ENCODE data around the gene HDAC4.

The HDAC4 gene

DNA sequence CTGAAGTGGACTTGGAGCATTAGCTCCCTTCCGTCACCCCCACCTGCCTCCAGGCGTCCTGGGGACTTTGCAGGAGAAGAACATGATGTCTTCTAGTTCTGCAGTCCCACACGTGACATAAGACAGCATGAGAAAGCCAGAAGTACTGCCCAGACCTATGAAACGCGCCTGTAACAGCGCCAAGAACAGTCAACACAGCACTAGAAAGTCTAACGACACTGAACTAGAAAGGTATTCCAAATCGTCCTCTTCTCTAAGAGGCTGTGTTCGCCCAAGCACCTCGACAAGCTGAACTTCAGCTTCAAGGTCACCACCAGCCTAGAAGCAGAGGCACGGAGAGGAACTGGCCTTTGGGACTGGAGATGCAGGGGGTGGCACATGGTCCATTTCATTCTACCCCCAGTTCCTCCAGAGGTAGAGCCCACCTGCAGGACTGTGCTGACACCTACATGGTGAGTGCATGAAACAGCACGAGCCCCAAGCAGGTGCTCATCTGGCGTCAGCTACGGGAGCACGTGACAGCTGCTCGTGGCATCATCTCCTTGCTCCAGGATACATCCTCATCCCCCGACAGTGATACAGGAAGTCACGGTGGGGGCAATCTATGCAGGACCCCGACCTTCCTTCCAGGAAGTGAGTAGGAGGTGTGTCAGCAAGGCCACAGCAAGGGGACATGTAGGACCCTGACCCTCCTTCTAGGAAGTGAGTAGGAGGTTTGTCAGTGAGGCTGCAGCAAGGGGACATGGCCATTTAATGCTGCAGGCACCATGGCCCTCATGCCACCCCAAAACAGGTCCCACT is 3.7 kb downstream of the HDAC4 start:
- no peak for DNase-seq

- DNase-seq = no peak
These were observed 5.3 kb downstream of the HDAC4 start for GRCh38 chr2:239395524-239395923.

- DNase-seq = no peak
These were observed 5.8 kb downstream of the HDAC4 start for GRCh38 chr2:239394978-239395377.

- DNase-seq = no peak
These were observed 6.4 kb downstream of the HDAC4 start for GRCh38 chr2:239394346-239394945.

DNA sequence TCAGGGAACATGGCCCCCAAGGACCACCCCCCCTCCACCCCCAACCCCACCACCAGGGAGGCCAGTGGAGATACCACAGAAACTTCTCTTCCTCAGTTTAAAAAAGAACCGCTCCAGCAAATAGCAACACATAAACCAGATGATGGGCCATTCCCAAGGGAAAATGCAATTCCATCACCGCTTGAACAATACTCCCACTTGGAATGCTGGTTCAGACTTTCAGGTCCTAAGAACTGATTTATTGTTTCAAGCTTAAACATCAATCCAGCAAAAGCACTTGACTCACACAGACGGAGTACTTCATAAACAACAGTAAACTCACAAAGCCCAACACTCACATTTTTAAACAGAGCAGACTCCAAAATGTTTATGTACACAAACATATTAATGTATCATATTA is 6.9 kb downstream of the HDAC4 start:
- DNase-seq = peak; percentile 62

- DNase-seq = no peak
These were observed 7.4 kb downstream of the HDAC4 start for GRCh38 chr2:239393388-239393940.

DNA sequence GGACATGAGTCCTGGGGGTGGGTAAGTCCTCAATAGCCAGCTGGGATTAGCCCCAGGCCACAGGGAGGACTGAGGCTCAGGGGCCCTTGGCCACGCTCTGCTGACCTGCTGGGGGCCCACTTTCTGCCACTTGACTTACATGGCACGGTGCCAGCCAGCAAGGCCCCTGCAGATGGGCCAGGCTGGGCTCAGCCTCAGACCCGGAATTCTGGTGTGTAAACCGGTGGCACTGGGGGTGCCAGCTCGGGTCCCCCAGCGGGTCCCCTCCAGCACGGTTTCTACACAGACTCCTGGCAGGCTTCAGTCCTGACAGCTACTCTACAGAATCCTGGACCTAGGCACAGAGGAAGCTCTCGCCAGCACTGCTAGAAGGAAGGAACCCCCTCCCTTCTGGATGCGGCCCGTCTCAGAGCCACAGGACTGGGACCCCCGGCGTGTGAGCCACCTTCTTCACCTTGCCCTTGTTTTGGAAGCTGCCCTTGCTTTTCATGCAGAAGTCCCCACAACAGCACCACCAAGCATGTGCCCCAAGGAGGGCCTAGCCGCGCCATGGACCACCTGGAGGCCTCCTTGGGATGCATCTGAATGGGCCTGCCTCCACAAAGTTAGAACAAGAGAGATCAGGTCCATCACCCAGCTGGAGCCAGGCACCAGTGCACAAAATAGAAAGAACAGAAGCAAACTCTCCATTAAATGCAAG is 8.0 kb downstream of the HDAC4 start:
- DNase-seq = no peak

DNA sequence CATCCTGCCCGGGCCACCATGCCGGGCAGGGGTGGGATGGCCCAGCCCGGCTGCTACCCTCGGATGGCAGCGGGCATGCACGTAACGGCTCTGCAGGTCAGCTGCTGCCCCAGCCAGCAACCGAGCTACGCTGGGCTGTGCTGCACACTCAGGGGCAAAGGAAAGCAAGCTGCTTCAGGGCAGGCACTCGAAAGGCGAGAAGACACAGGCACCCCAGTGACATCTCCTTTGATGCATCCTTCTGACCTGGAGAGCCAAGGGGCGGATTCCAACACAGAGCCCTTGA is 8.8 kb downstream of the HDAC4 start:
- DNase-seq = no peak

GRCh38 chr2:239391286-239392071 is 9.3 kb downstream of the HDAC4 start:
- DNase-seq = no peak

DNA sequence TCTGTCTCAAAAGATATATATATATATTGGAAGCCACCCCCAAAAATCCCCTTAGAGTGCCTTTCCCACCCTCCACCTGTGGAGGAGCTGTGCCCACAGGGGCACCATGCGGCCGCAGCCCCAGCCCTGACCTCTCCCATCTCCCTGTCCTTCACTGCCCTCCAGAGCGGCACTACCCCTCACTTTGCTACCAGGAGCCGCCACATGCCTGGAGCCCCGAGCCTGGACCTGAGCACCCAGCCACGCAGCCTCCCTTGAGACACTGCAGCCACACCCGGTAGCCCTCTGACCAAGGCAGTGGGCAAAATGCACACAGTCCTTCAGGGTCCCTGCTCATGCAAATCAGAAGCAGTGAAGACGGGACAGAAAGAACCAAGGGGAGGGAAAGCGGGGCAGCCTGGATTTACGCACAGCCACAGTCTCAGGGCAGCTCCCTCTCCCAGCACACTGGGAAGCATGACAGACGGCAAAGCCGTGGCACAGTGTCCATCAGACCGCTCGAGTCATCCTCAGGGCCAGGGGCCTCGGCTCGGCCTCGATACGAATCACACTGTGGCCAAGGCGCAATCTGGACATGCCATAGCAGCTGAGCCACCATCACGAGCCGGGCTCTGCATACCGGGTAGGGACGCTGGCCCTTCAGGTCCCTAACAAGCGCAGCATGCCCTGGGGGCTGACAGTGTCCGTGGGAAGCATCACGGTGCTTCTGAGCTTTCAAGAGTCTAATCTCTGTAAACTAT is 10.1 kb downstream of the HDAC4 start:
- no peak for DNase-seq

DNA sequence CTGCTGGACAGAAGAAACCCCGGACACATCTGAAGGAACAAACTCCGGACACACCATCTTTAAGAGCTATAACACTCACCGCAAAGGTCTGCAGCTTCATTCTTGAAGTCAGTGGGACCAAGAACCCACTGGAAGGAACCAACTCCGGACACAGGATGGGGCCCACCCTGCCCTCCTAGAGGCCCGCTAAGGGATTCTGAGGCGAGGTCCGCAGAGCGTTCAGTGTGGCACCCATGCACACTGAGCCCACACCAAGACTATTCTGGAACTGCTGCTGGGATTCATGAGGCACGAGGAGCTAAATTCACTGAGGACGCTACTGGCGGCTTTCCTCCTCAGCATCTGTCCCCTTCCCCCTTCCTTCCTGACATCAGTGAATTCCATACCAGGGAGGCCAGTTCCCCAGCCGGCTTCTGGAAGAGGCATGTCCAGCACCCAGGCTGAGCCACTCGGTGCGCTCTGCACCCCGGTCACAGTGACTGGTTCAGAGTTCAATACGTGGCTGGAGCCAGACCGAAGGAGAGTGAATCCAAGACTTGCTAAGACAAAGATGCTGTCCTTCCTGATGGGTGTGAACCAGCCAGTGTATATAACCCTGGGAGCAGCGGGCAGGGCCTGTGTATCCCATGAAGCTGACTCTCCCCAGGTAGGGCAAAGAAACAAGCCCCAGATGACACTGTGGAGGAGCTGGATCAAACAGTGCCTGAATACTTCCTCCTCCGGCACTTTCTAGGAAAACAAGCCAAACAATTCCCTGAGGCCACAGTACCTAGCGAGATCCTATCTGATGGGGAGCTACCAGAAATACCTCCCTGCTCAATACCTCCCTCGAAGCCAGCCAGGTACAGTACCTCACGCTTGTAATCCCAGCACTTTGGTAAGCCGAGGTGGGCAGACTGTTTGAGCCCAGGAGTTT is 11.1 kb downstream of the HDAC4 start:
- DNase-seq = no peak

DNA sequence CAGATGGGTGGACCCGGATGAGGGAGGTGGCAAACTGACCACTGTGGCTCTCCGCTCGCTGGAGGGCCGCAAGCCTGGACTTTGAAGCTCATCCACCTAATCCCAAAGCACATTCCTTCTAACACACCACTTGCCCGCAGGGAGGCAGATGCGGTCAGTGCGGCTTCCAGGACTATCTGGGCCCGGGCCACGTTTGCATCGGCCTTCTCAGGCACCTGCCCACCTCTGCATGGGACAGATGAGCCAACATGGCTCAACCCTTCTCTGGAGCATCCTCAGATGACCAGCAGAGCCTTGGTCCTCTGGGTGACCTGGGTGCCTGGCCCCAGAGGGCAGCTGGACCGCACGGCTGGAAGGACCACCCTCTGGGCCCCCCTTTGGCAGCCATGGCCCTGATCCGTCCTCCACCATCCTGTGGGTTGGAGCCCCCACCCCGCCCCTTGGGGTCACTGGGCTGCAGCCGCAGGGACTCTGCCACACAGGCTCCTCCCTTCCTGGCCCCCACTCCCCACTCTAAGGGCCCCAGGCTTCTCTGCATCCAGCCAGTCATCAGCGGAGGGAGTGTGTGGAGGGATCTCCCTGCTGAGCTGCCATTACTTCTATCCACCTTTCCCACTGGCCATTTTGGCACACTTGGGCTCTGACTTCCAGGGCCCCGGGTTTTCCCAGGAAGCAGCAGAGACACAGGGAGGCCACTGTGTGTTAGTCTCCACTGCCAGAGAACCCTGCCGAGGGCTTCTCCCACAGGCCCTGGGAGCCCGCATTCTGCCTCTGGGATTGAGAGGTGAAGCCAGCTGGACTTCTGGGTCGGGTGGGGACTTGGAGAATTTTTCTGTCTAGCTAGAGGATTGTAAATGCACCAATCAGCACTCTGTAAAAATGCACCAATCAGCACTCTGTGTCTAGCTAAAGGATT is 12.3 kb downstream of the HDAC4 start:
- DNase-seq = no peak

GRCh38 chr2:239387811-239388210 is 13.0 kb downstream of the HDAC4 start:
- DNase-seq = no peak

GRCh38 chr2:239386872-239387445 is 13.9 kb downstream of the HDAC4 start:
- no peak for DNase-seq

- DNase-seq = no peak
These were observed 14.7 kb downstream of the HDAC4 start for GRCh38 chr2:239386001-239386670.

GRCh38 chr2:239385096-239386000 is 15.5 kb downstream of the HDAC4 start:
- DNase-seq = no peak

DNA sequence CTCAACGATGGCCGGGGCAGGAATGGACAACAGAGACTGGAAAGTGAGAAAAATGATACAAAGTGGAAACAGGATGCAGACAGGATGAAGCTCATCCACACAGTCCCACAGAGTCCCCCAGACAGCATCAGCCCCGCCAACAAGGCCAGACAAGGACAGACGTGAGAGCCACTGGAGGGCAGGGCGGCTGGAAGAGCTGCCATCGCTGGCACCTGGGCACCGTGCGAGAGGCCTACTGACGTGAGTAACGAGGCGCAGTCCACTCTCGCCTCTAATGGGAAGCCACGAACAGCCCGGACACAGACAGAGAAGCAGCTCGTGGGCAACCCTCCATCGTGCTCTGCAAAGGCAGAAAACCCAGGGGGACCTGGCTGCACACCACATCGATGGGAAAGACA is 17.1 kb downstream of the HDAC4 start:
- no peak for DNase-seq

Measured in fibroblast of skin of abdomen (primary cell).